Upper lobe of right lung (tissue), 1 donor: ENCODE measurements around the gene KIF6. TPM values are rescaled to one million over a fixed set of nuclear protein-coding genes. Genes with fewer than 3 reads are reported as not detected.
A peak's percentile ranks its signal among the peaks of the same experiment; 100 is the strongest.

Experiments used
- ATAC-seq: fragments of 200-7000 bp; cut with Tn5 transposase; one replicate; pipeline ENCODE4 v1.9.1; 2020; ENCODE audit warnings: mild to moderate bottlenecking, moderate library complexity
- DNase-seq: peaks from one replicate; pipeline ENCODE4 v3.0.0-alpha.2; 2020
- H3K27ac ChIP-seq: fragments of 200-600 bp; one replicate; pipeline ENCODE4 v1.8.0; 2022
- H3K27me3 ChIP-seq: fragments of 200-600 bp; one replicate; pipeline ENCODE4 v1.8.0; 2022; ENCODE audit warnings: mild to moderate bottlenecking
- H3K36me3 ChIP-seq: fragments of 200-600 bp; one replicate; pipeline ENCODE4 v1.8.0; 2022
- H3K4me1 ChIP-seq: fragments of 200-600 bp; one replicate; pipeline ENCODE4 v1.8.0; 2022
- H3K4me3 ChIP-seq: fragments of 200-600 bp; one replicate; pipeline ENCODE4 v1.8.0; 2022; ENCODE audit warnings: mild to moderate bottlenecking
- H3K9me3 ChIP-seq: fragments of 200-600 bp; one replicate; pipeline ENCODE4 v1.8.0; 2022
- CTCF ChIP-seq: fragments of 200-600 bp; IDR thresholded peaks from one replicate; pipeline ENCODE4 v1.8.0; 2022; ENCODE audit warnings: antibody characterized with exemption
- intact Hi-C: fragments of 100-400 bp; cut with DNase I; formaldehyde crosslinking; loops from one replicate; pipeline ENCODE4 v1.11.0; 2022
- total RNA-seq: library from RNA; stranded (reverse); fragmentation: NEBNext Ultra II Directional; extraction: Animal tissue kit (Norgen Biotek cat#: 25700); gene quantifications from one replicate; pipeline ENCODE4 v1.2.1, GENCODE V29; 2021
- donor health status: DM: no; HTN: yes; CAD: no; lungs with severe emphysema.

The KIF6 gene
- total RNA-seq, 1 donor from 2014 or later: 0.49 TPM

GRCh38 chr6:39695447-39695846, 29.8 kb downstream of the KIF6 start:
- no peaks in the 10 kb centered on the region for H3K36me3 ChIP-seq
- no peak for ATAC-seq

DNA sequence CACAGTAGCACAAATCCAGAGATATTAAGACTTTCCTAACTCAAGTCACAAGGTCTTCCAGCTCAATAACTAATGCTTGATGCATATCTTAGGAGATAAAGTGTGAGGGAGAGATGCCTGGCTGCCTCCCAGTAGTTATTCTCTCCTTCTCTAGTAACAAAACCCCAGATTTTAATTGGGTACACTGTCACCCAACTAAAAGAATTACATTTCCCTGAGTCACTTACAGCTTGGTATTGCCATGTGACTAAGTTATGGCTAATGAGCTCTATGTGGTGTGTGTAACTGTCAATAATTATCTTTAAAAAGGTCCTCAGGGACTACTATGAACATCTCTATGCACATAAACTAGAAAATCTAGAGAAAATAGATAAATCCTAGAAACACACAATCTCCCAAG, 32.0 kb downstream of the KIF6 start:
- DNase-seq (no peak), ATAC-seq (no peak)
- no peak overlapping the region for H3K27ac ChIP-seq
- H3K9me3 ChIP-seq: no peaks in the 10 kb centered on the region
- intact Hi-C loops: no loop called here
- no peak for TF ChIP-seq CTCF
- H3K4me3 ChIP-seq: no peak overlapping the region
- H3K4me1 ChIP-seq: no peaks in the 10 kb centered on the region
- no peaks in the 10 kb centered on the region for H3K36me3 ChIP-seq
- no peaks in the 10 kb centered on the region for H3K27me3 ChIP-seq

More at GRCh38 chr6:39695447-39695846, 29.8 kb downstream of the KIF6 start:
- no peaks in the 10 kb centered on the region for H3K27me3 ChIP-seq
- H3K4me3 ChIP-seq: no peak overlapping the region
- H3K4me1 ChIP-seq: no peaks in the 10 kb centered on the region
- no peak overlapping the region for H3K27ac ChIP-seq
- intact Hi-C loops: no loop called here
- no peak for TF ChIP-seq CTCF
- DNase-seq: no peak
- no peaks in the 10 kb centered on the region for H3K9me3 ChIP-seq

DNA sequence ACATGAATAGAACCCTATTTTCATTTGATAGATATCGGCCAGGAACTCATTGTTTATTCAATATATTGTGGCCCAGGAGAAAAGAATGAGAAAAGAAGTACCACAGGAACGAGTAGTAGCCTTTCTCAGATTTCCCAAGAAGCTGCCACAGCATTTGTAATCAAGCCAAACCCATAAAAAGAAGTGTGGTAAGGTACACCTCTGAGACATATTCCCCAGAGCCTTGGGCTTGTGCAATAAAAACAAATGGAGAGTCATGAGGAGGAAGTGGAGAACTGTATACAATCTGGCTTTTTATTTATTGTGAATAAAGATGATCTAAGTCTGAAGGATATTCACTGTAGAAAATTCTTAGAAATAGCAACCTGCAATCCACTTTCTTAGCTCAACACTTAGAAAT, 36.7 kb downstream of the KIF6 start:
- Histone ChIP-seq H3K36me3 (no peaks in the 10 kb centered on the region), H3K27me3 (no peaks in the 10 kb centered on the region), H3K9me3 (no peaks in the 10 kb centered on the region), H3K4me3 (no peak overlapping the region), H3K4me1 (peaks cover 5% of the 10 kb centered on the region), H3K27ac (no peak overlapping the region)
- peak; percentile 50 for ATAC-seq
- TF ChIP-seq CTCF: no peak
- no peak for DNase-seq
- intact Hi-C loops: no loop called here

GRCh38 chr6:39686976-39687375, 38.2 kb downstream of the KIF6 start:
- H3K4me3 ChIP-seq: no peak overlapping the region
- H3K9me3 ChIP-seq: no peaks in the 10 kb centered on the region
- TF ChIP-seq CTCF: no peak
- no peaks in the 10 kb centered on the region for H3K27me3 ChIP-seq
- DNase-seq (no peak), ATAC-seq (no peak)
- peaks cover 5% of the 10 kb centered on the region for H3K4me1 ChIP-seq
- H3K27ac ChIP-seq: no peak overlapping the region
- intact Hi-C loops: no loop called here
- H3K36me3 ChIP-seq: no peaks in the 10 kb centered on the region

DNA sequence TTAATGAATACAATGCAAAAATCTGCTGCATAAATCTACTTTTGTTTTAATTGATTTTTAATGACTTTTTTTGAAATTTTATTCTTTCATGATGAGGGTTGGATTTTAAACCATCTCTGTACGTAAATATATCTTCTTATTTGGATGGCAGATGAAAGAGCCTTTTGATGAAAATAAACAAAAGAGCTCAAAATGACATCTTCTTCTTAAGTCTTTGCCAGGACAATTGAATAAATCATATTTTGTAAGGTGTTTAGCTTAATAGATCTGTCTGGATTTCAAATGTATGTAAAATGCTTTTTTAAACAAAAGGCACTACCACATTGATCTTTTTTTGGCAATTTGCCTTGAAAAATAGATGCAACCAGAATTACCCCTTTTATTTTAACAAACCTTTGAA, 39.3 kb downstream of the KIF6 start:
- no peaks in the 10 kb centered on the region for H3K36me3 ChIP-seq
- intact Hi-C loops: no loop called here
- DNase-seq (no peak), ATAC-seq (no peak)
- H3K9me3 ChIP-seq: no peaks in the 10 kb centered on the region
- no peak overlapping the region for H3K27ac ChIP-seq
- no peak overlapping the region for H3K4me3 ChIP-seq
- H3K4me1 ChIP-seq: peaks cover 5% of the 10 kb centered on the region
- no peak for TF ChIP-seq CTCF
- no peaks in the 10 kb centered on the region for H3K27me3 ChIP-seq

GRCh38 chr6:39685489-39685826, 39.8 kb downstream of the KIF6 start:
- Histone ChIP-seq H3K9me3 (no peaks in the 10 kb centered on the region), H3K4me3 (no peak overlapping the region), H3K4me1 (peaks cover 5% of the 10 kb centered on the region), H3K27me3 (no peaks in the 10 kb centered on the region), H3K27ac (no peak overlapping the region), H3K36me3 (no peaks in the 10 kb centered on the region)
- no peak for ATAC-seq
- no peak for DNase-seq
- intact Hi-C loops: no loop called here
- no peak for TF ChIP-seq CTCF
